Mucosa of stomach (tissue), 1 donor: ENCODE data around the gene ASB4.
"Not testable (repeated sequence)": the region's sequence is repeated elsewhere in the genome, so short reads cannot be mapped to it uniquely, and the experiment has no call there.

Experiments used
- H3K27me3 ChIP-seq: one replicate; pipeline ENCODE4 v1.7.0; 2013; ENCODE audit warnings: mild to moderate bottlenecking, low read length; ENCODE audit not compliant: control insufficient read depth, insufficient read depth
- H3K36me3 ChIP-seq: one replicate; pipeline ENCODE4 v1.7.0; 2013; ENCODE audit warnings: low read length; ENCODE audit not compliant: control insufficient read depth, insufficient read depth
- H3K4me1 ChIP-seq: one replicate; pipeline ENCODE4 v1.7.0; 2013; ENCODE audit warnings: mild to moderate bottlenecking, low read length; ENCODE audit not compliant: control insufficient read depth, insufficient read depth
- H3K4me3 ChIP-seq: one replicate; pipeline ENCODE4 v1.7.0; 2013; ENCODE audit warnings: low read length
- H3K9ac ChIP-seq: one replicate; pipeline ENCODE4 v1.7.0; 2013; ENCODE audit warnings: mild to moderate bottlenecking, low read length, moderate library complexity
- H3K9me3 ChIP-seq: one replicate; pipeline ENCODE4 v1.7.0; 2013; ENCODE audit warnings: mild to moderate bottlenecking, low read length, moderate library complexity; ENCODE audit not compliant: control insufficient read depth
- donor health status: Pancreatic carcinoma.

Gene ASB4

DNA sequence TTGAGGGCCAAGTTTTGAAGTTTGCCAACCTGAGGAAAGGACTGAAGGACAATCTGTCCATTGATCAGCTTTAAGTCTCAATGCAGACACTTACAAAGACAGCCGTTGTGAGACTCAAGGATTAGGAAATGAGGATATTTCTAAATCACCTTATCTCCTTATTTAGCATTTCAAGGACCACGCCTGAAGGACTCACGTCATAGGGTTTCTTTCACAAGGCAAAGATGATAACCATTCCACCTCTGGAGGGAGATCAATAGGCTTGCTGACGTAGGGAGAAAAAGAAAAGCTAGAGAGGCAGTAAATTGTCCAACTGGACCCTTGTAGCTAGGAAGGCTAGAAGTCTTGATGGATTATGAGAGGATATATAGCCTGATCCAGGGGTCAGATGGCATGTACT is 3.3 kb upstream of the ASB4 start:
- Histone ChIP-seq H3K9ac (no peak overlapping the region), H3K27me3 (peaks cover 6% of the 10 kb centered on the region), H3K4me3 (no peak overlapping the region), H3K36me3 (no peaks in the 10 kb centered on the region), H3K4me1 (peaks cover 6% of the 10 kb centered on the region), H3K9me3 (no peaks in the 10 kb centered on the region)

DNA sequence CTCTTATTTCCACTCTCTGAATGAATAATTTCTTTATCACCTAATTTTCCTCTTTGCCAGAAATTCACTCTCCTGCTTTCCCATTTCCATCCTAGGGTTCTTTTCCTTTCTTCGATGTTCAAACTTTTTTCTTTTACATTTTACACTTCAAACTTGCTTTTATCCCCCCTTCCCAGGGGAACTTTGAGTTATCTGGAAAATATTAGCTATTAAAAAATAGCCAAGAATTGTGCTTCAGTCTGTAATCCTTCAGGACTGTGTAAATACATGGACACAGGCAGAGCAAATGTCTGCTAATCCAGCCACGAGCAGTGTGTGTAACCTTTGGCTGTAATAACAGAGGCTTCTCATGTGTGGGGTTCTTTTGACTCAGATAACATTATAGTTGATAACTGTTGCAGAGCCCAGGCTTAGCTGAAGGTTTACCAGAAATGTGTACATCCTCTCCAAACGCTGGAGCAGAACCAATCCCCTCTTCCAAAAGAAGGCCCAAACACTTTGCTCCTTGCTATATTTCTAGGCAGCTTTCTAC is 4.6 kb downstream of the ASB4 start:
- Histone ChIP-seq H3K4me1 (no peaks in the 10 kb centered on the region), H3K9ac (no peak overlapping the region), H3K9me3 (no peaks in the 10 kb centered on the region), H3K27me3 (peaks cover 6% of the 10 kb centered on the region), H3K36me3 (no peaks in the 10 kb centered on the region), H3K4me3 (no peak overlapping the region)

DNA sequence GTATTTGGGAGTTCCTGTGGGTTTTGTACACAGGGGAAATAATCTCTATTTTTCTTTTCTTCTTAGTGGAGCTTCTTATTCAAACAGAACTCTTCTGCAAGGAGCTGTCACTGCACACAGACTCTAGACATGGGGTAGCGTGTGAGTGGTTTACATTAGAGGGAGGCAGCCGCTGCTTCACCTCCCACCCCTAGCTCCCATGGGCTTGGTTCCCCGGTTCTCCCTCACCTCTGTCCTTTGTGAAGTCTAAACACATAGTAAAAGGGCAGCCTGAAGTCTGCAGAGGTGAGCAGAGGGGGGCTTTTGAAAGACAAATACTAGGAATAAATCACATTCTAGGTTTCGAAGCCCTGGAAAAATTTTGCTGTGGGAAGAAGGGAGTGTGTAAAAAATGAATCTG is 5.5 kb downstream of the ASB4 start:
- H3K27me3 ChIP-seq, result no peaks in the 10 kb centered on the region

DNA sequence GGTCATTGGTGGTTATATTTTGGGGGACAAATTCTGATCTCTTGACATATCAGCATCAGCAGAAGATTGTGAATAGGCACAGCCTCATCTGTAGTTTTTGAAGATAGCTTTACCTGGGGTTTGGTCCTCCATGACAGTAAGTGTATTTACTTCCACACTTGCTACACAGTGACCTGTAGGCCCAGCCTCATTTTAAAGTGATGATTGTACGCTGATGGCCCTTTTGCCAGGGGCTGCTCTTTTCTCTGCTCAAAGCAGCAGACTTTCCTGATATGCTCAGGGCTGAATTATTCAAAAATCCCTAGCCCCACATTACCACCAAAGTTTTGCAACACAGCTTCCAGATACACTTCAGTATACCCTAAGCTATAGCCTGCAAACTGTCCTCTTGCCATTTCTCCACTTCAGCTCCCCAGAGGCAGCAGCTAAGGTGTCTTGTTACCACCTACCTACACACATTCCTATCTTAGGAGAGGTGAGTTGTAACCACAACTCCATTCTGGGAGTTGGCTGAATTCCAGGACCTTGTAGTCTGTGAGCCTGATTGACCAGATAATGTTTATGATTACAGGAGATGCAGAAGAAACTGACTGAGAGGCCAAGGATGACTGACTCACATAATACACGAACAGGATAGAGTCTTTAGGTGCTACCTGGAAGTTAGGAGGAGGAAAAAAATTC is 6.0 kb downstream of the ASB4 start:
- no peaks in the 10 kb centered on the region for H3K9me3 ChIP-seq

More for the DNA sequence above, 5.5 kb downstream of the ASB4 start:
- H3K9me3 ChIP-seq, result no peaks in the 10 kb centered on the region
- no peak overlapping the region for H3K9ac ChIP-seq
- H3K36me3 ChIP-seq, result no peaks in the 10 kb centered on the region
- no peaks in the 10 kb centered on the region for H3K4me1 ChIP-seq
- no peak overlapping the region for H3K4me3 ChIP-seq

DNA sequence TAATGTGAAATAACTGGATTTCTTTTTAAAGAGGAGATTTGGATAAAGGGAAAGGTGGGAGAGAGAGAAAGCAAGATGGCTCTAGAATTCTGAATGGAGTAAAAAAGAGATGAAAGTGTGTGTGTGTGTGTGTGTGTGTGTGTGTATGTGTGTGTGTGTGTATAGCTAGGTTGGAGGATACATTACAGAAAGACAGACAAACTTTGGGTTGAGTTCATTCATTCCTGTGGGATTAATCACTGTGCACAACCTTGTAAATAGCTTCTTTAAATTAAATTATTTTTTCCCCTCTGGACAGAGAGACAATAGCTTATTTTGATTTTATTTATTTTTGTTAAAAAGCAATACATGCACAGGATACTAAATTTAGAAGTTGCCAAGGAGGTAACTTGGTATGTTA is 7.5 kb downstream of the ASB4 start:
- no peak overlapping the region for H3K4me3 ChIP-seq
- no peaks in the 10 kb centered on the region for H3K4me1 ChIP-seq
- H3K9me3 ChIP-seq, result no peaks in the 10 kb centered on the region
- no peaks in the 10 kb centered on the region for H3K36me3 ChIP-seq
- H3K9ac ChIP-seq, result no peak overlapping the region
- H3K27me3 ChIP-seq, result no peaks in the 10 kb centered on the region

More for the DNA sequence above, 6.0 kb downstream of the ASB4 start:
- no peak overlapping the region for H3K9ac ChIP-seq
- H3K4me1 ChIP-seq, result no peaks in the 10 kb centered on the region
- H3K27me3 ChIP-seq, result no peaks in the 10 kb centered on the region
- H3K36me3 ChIP-seq, result no peaks in the 10 kb centered on the region
- no peak overlapping the region for H3K4me3 ChIP-seq

DNA sequence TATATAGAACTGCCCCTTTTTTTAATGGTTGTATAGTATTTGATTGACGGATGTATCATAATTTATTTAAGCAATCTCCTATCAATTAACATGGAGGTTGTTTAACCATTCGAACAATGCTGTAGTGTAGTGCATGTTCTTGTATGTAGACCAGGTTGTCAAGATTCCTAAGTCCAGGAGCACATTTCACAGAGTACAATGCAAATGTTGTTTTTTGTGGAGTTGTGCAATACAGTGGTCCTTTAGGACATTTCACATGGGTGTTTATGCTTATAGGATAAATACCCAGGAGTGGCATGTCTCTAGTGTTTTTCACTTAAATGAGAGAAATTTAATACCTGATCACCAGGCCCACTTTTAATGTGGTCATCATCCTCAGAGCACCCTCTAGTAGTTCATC is 8.1 kb downstream of the ASB4 start:
- Histone ChIP-seq H3K4me3 (no peak overlapping the region), H3K9me3 (no peaks in the 10 kb centered on the region), H3K9ac (no peak overlapping the region), H3K27me3 (no peaks in the 10 kb centered on the region), H3K36me3 (no peaks in the 10 kb centered on the region), H3K4me1 (no peaks in the 10 kb centered on the region)

DNA sequence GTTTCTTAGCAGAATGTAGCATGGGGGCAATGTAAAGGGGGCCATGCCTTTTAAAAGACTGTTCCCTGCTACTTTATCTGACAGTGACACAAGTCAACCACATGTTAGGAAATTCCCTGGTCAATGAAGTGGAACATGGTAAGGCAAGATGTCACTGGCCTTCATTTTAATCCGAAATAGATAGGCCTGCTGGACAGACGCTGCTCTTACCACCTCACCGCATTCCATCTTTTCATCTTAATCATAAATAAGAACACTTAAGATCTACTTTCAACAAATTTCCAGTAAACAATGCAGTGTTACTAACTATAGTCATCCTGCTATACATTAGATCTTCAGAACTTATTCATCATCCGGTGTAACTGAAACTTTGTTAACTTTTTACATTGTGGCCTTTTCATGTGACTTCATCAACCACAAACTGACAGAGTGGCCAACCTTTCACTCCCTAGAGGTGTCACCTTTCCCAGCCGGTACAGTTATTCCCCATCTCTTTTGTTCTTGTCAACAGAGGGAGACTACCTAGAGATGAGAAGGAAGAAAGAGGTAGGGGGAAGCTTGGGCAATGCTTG is 15.6 kb downstream of the ASB4 start:
- Histone ChIP-seq H3K9ac (no peak overlapping the region), H3K9me3 (no peaks in the 10 kb centered on the region), H3K36me3 (no peaks in the 10 kb centered on the region), H3K4me3 (no peak overlapping the region), H3K27me3 (no peaks in the 10 kb centered on the region), H3K4me1 (no peaks in the 10 kb centered on the region)

DNA sequence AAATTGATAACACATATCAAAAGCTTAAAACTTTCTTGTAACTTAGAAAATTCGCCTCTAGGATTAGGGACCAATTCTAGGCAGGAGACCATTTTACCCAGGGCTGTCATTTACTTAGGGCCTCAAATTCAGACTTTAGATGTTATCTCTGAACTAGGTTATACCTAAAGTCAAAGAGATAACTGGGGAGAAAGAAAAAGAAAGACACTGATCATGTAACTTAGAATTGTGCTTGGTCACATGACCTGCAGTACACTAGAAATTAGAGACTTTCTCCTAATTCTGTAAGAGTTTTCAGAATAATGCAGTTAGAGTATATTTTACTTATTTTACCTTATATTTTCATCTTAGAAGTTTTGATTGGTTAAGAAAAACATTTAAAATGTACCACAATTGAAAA is 16.7 kb downstream of the ASB4 start:
- Histone ChIP-seq H3K36me3 (no peaks in the 10 kb centered on the region), H3K9ac (no peak overlapping the region), H3K9me3 (no peaks in the 10 kb centered on the region), H3K4me3 (no peak overlapping the region), H3K4me1 (no peaks in the 10 kb centered on the region), H3K27me3 (no peaks in the 10 kb centered on the region)

DNA sequence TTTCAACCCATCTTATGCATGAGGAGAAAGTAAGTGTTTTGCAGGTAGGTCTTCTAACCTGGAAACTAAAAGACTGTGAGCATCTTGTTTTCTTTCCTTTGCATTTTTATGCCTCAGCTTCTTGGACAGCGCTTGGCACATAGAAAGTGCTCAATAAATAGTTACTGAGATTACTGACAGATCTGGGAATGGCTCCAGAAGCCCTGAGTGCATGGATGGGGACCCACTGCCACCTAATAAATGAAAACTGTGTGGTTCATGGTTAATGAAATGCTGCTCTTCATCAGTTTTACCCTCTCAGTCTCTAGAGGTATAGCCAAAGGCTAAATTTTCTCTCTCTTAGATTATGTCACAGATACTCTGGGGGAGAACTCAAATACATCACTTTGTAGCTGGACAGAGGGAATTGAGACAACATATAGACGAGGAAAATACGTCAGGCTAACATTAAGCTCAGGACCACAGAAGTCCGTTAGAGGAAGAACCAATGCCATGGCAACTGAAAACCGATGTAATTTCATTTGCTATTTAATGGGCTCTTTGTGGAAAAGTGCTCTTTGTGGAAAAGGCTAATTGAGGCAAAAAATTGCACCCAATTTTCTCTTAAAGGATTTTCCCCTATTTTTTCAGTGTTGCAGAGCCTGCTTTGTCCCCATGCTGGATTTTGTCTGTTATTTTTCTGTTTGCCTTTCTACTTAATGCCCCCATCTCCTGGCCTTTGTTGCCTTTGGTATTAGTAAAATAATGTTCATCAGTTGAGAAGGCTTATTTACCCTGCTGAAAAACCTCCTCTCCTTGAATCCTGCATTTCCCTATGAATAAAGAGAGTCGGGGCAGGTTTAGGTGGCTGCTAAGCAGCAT is 17.8 kb downstream of the ASB4 start:
- Histone ChIP-seq H3K4me3 (no peak overlapping the region), H3K36me3 (no peaks in the 10 kb centered on the region), H3K9me3 (no peaks in the 10 kb centered on the region), H3K4me1 (no peaks in the 10 kb centered on the region), H3K27me3 (no peaks in the 10 kb centered on the region), H3K9ac (no peak overlapping the region)

DNA sequence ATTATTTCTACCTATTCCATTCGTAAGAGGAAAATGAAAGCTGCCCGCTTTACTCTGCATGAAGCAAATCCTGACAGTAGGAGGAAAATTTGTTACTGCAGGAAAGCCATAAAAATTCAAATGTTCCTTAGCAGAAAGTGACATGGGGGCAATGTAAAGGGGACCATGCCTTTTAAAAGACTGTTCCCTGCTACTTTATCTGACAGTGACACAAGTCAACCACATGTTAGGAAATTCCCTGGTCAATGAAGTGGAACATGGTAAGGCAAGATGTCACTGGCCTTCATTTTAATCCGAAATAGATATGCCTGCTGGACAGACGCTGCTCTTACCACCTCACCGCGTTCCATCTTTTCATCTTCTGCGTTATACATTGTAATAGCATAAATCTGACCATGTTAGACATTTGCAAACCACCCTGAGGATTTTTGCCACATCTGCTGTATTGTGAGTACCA is 18.4 kb downstream of the ASB4 start:
- not testable (repeated sequence) for H3K4me1 ChIP-seq, H3K9me3 ChIP-seq, H3K27me3 ChIP-seq, H3K36me3 ChIP-seq, H3K4me3 ChIP-seq, H3K9ac ChIP-seq

DNA sequence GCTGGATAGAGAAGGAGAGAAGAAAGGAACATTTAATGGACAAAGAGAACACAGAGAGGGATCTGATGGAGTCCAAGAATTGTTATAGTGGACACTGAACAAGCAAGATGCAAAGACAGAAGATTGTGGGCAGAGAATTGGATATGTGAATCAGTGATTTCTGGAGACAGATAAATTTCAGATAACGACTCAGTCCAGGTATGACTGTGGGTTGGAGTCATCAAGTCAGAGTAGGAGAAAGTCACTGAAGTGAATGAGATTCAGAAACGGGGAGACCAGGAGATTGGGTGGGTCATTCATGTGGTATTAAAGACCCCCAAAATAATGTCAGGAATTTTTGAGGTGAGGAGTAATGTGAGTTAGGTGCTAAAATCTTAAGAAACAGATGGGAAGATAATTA is 23.0 kb downstream of the ASB4 start:
- no peak overlapping the region for H3K4me3 ChIP-seq
- no peaks in the 10 kb centered on the region for H3K4me1 ChIP-seq
- H3K27me3 ChIP-seq, result no peaks in the 10 kb centered on the region
- no peak overlapping the region for H3K9ac ChIP-seq
- no peaks in the 10 kb centered on the region for H3K36me3 ChIP-seq
- H3K9me3 ChIP-seq, result no peaks in the 10 kb centered on the region

DNA sequence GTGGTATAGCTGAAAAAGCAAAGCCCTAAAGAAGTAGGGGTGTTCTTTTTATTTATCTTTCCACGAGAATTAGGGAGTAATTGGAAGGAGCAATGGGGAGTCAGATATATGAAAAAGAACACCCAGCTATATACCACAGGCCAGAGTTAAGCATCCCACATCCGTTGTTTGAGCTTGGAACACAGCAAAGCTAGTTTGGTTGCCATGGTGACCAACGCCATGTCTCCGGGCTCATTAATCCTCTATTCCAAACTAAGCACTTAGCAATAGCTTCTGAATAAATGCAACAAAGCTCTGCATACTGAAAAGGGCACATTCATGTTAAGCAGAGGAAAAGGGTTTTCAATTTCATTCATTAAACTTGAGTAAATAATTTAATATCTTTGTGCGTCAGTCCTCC is 23.5 kb downstream of the ASB4 start:
- Histone ChIP-seq H3K4me3 (no peak overlapping the region), H3K36me3 (no peaks in the 10 kb centered on the region), H3K27me3 (no peaks in the 10 kb centered on the region), H3K4me1 (no peaks in the 10 kb centered on the region), H3K9me3 (no peaks in the 10 kb centered on the region), H3K9ac (no peak overlapping the region)
